IMR-90 (cell line): ENCODE measurements around the gene NSD2. TPM values are rescaled to one million over a fixed set of nuclear protein-coding genes. Genes with fewer than 3 reads are reported as not detected.

ENCODE experiments used
- ATAC-seq: fragments of 200-7000 bp; cut with Tn5 transposase; 2 replicates; pipeline ENCODE4 v1.9.1; 2020; ENCODE audit warnings: low read depth, mild to moderate bottlenecking, moderate library complexity
- BruUV-seq: library from RNA; stranded (reverse); fragments of 400-500 nt; replicated peaks from 2 replicates; lab custom pipeline; 2021; lab: Mats Ljungman, UMichigan
- CTCF ChIA-PET: fragments of 300-600 bp; formaldehyde crosslinking; extraction: SDS; loops from one replicate; lab custom pipeline; 2021; ENCODE audit warnings: antibody characterized with exemption; lab: Yijun Ruan, JAX
- POLR2A ChIA-PET: fragments of 300-600 bp; sonication (Branson Sonifier 250); formaldehyde crosslinking; loops from one replicate; lab custom pipeline; 2022; ENCODE audit warnings: antibody characterized with exemption; ENCODE audit not compliant: unreplicated experiment; lab: Charles Lee
- DNase-seq: peaks from one replicate; pipeline ENCODE4 v3.0.0; 2013
- H2AFZ ChIP-seq: replicated peaks from 2 replicates; pipeline ENCODE3; 2013; ENCODE audit warnings: low read length, mild to moderate bottlenecking; ENCODE audit not compliant: poor library complexity
- H2AK5ac ChIP-seq: 2 replicates; pipeline ENCODE4 v1.6.1; 2013; ENCODE audit warnings: low read depth, low read length, inconsistent platforms
- H2AK9ac ChIP-seq: replicated peaks from 2 replicates; pipeline ENCODE3; 2013; ENCODE audit warnings: mild to moderate bottlenecking, low read depth, low read length, moderate library complexity; ENCODE audit not compliant: poor library complexity
- H2BK120ac ChIP-seq: 2 replicates; pipeline ENCODE4 v1.6.1; 2013; ENCODE audit warnings: low read depth, low read length, inconsistent platforms
- H2BK15ac ChIP-seq: 3 replicates; pipeline ENCODE4 v1.6.1; 2013; ENCODE audit warnings: low read depth, low read length, inconsistent platforms
- H2BK20ac ChIP-seq: 2 replicates; pipeline ENCODE4 v1.6.1; 2013; ENCODE audit warnings: low read depth, mild to moderate bottlenecking, inconsistent platforms, low read length, moderate library complexity
- H2BK5ac ChIP-seq: 2 replicates; pipeline ENCODE4 v1.6.1; 2013; ENCODE audit warnings: mild to moderate bottlenecking, low read depth, low read length, inconsistent platforms; ENCODE audit not compliant: poor library complexity, severe bottlenecking
- H3K14ac ChIP-seq: replicated peaks from 2 replicates; pipeline ENCODE4 v1.6.1; 2013; ENCODE audit warnings: low read depth, low read length, inconsistent platforms
- H3K18ac ChIP-seq: 2 replicates; pipeline ENCODE4 v1.6.1; 2013; ENCODE audit warnings: low read depth, low read length, control low read depth
- H3K23ac ChIP-seq: 2 replicates; pipeline ENCODE4 v1.6.1; 2013; ENCODE audit warnings: low read depth, low read length, inconsistent platforms
- H3K27ac ChIP-seq: 2 replicates; pipeline ENCODE4 v1.5.1; 2013; ENCODE audit warnings: mild to moderate bottlenecking, control low read depth, low read length; ENCODE audit not compliant: insufficient read depth
- H3K27me3 ChIP-seq: 2 replicates; pipeline ENCODE4 v1.6.1; 2013; ENCODE audit warnings: low read length; ENCODE audit not compliant: control insufficient read depth, insufficient read depth
- H3K36me3 ChIP-seq: 2 replicates; pipeline ENCODE4 v1.6.1; 2013; ENCODE audit warnings: low read length, mixed read lengths; ENCODE audit not compliant: control insufficient read depth, insufficient read depth
- H3K4ac ChIP-seq: 2 replicates; pipeline ENCODE4 v1.6.1; 2013; ENCODE audit warnings: low read depth, low read length, inconsistent platforms
- H3K4me1 ChIP-seq: 2 replicates; pipeline ENCODE4 v1.6.1; 2013; ENCODE audit warnings: low read length, mixed read lengths; ENCODE audit not compliant: control insufficient read depth, insufficient read depth
- H3K4me2 ChIP-seq: 2 replicates; pipeline ENCODE4 v1.6.1; 2013; ENCODE audit warnings: low read depth, mild to moderate bottlenecking, control low read depth, low read length, moderate library complexity
- H3K4me3 ChIP-seq: 2 replicates; pipeline ENCODE4 v1.5.1; 2013; ENCODE audit warnings: low read depth, mild to moderate bottlenecking, control low read depth, low read length, moderate library complexity; ENCODE audit not compliant: insufficient read depth
- H3K56ac ChIP-seq: 2 replicates; pipeline ENCODE4 v1.6.1; 2013; ENCODE audit warnings: low read length, inconsistent platforms; ENCODE audit not compliant: insufficient read depth; ENCODE audit errors: extremely low read depth
- H3K79me1 ChIP-seq, 2 experiments: 2 replicates each; pipeline ENCODE4 v1.6.1; 2013; ENCODE audit warnings: low read length in 2 of 2, inconsistent platforms in 1 of 2, low read depth in 1 of 2
- H3K9ac ChIP-seq: 2 replicates; pipeline ENCODE4 v1.6.1; 2013; ENCODE audit warnings: low read depth, low read length, control low read depth
- H3K9me1 ChIP-seq: 2 replicates; pipeline ENCODE4 v1.6.1; 2013; ENCODE audit warnings: low read length, inconsistent platforms; ENCODE audit not compliant: insufficient read depth
- H3K9me3 ChIP-seq: 2 replicates; pipeline ENCODE4 v1.6.1; 2013; ENCODE audit warnings: low read length; ENCODE audit not compliant: control insufficient read depth, insufficient read depth
- H4K20me1 ChIP-seq: 2 replicates; pipeline ENCODE4 v1.6.1; 2013; ENCODE audit warnings: low read length, inconsistent platforms; ENCODE audit not compliant: insufficient read depth
- H4K5ac ChIP-seq: 2 replicates; pipeline ENCODE4 v1.6.1; 2013; ENCODE audit warnings: mild to moderate bottlenecking, low read depth, low read length, control low read depth
- H4K8ac ChIP-seq, 2 experiments: 2 replicates each; pipeline ENCODE4 v1.6.1; 2013; ENCODE audit warnings: low read depth in 2 of 2, low read length in 2 of 2, control low read depth in 1 of 2, inconsistent platforms in 1 of 2
- H4K91ac ChIP-seq: 2 replicates; pipeline ENCODE4 v1.6.1; 2013; ENCODE audit warnings: low read depth, low read length, inconsistent platforms; ENCODE audit not compliant: insufficient read depth
- MAFK ChIP-seq: IDR thresholded peaks from 2 replicates; pipeline ENCODE4 v1.6.1; 2012; ENCODE audit warnings: low read depth, low read length, improper control_type of control experiment
- RAD21 ChIP-seq: IDR thresholded peaks from 2 replicates; pipeline ENCODE4 v1.6.1; 2012; ENCODE audit warnings: low read length, improper control_type of control experiment
- SMC3 ChIP-seq: fragments of 150-350 bp; IDR thresholded peaks from 2 replicates; pipeline ENCODE4 v1.6.1; 2016; ENCODE audit warnings: low read depth, mild to moderate bottlenecking, antibody characterized with exemption, low read length, moderate library complexity
- USF2 ChIP-seq: fragments of 150-350 bp; IDR thresholded peaks from 2 replicates; pipeline ENCODE4 v1.6.1; 2017; ENCODE audit warnings: mild to moderate bottlenecking, antibody characterized with exemption, low read length, low read depth
- WGBS, 2 experiments: methylation state at CpG; one replicate each; pipeline versions ENCODE4 v1.1.5 to v1.1.7; 2013; ENCODE audit warnings: missing lambda C conversion rate in 2 of 2; ENCODE audit not compliant: insufficient read length in 1 of 2; ENCODE audit errors: extremely low coverage in 2 of 2; 5-methylcytosine and 5-hydroxymethylcytosine counted together
- dilution Hi-C: fragments of 300-500 bp; cut with HindIII; formaldehyde crosslinking; loops from one replicate; pipeline ENCODE4 v1.14.3; 2018; ENCODE audit warnings: low sequenced_read_pairs; ENCODE audit not compliant: unreplicated experiment
- in situ Hi-C: fragments of 300-500 bp; cut with MboI; formaldehyde crosslinking; loops from 3 replicates; pipeline ENCODE4 v1.14.3; 2019; ENCODE audit warnings: low sequenced_read_pairs, inconsistent platforms, mixed read lengths
- intact Hi-C: fragments of 100-400 bp; cut with micrococcal nuclease; formaldehyde crosslinking; loops from 2 replicates; pipeline ENCODE4 v1.10.0; 2022
- polyA plus RNA-seq, 3 experiments: library from polyadenylated mRNA; depleted of rRNA; stranded (reverse); fragments of >200 nt; gene quantifications; 2 replicates each; pipeline ENCODE4 v1.2.3, GENCODE V29; 2012; ENCODE audit warnings: low replicate concordance in 1 of 3
- total RNA-seq: library from RNA; depleted of rRNA; stranded (reverse); fragments of >200 nt; gene quantifications from 2 replicates; pipeline ENCODE4 v1.2.3, GENCODE V29; 2012

The NSD2 gene
- total and polyA plus RNA-seq, 2 of the 4 experiments (the other 2 are of a cell fraction): 35.9 to 68.1 TPM

GRCh38 chr4:1882850-1883271 lies 11.7 kb downstream of the NSD2 start:
- Histone ChIP-seq H3K14ac (peak overlapping the region; percentile 14; the same call in 1 of the 2 replicates), H3K9ac (no peak overlapping the region), H3K56ac (no peak overlapping the region), H3K23ac (0 out of 2 replicates have a peak overlapping the region, but pooled peaks have one; percentile 20), H4K8ac (0 out of 4 replicates have a peak overlapping the region, but pooled peaks of 1 of the 2 experiments have one; percentile 25), H2AK9ac (no peak overlapping the region), H3K9me3 (no peaks in the 10 kb centered on the region), H3K4me1 (peaks cover 16% of the 10 kb centered on the region), H4K20me1 (peaks cover 80% of the 10 kb centered on the region), H2BK5ac (no peak overlapping the region), H2BK20ac (no peak overlapping the region), H3K18ac (no peak overlapping the region), H3K27me3 (no peaks in the 10 kb centered on the region), H3K27ac (no peak overlapping the region), H2BK120ac (no peak overlapping the region), H3K36me3 (no peaks in the 10 kb centered on the region), H3K9me1 (peaks cover 33% of the 10 kb centered on the region), H4K5ac (peak overlapping the region; percentile 64), H2BK15ac (no peak overlapping the region), H3K4ac (no peak overlapping the region), H3K4me2 (no peak overlapping the region), H2AFZ (no peak overlapping the region), H4K91ac (no peak overlapping the region), H3K4me3 (no peak overlapping the region), H2AK5ac (peak overlapping the region; percentile 66; the same call in 1 of the 2 replicates), H3K79me1 (peaks cover 0 to 28% of the 10 kb centered on the region in 2 experiments; a peak in 2 of 4 replicates)
- no peak for TF ChIP-seq SMC3
- TF ChIP-seq MAFK: no peak
- TF ChIP-seq RAD21: no peak
- no peak for TF ChIP-seq USF2
- dilution Hi-C loops: no loop called here
- ATAC-seq: no peak
- POLR2A ChIA-PET: interaction anchor here (0.7 kb wide), 1 partner anchor 298 kb away, joined by 16 read pairs; no protein-coding TSS in a partner anchor
- intact Hi-C loops: no loop called here
- CTCF ChIA-PET: no interaction called here
- DNase-seq: no peak
- BruUV-seq: no TSS peak
- WGBS, 2 experiments: no CpG with 5 or more reads among the region's 1 CpG
- in situ Hi-C loops: no loop called here
